CD1c-positive myeloid dendritic cell (primary cell): ENCODE measurements around the gene MAMSTR.
"Not testable (repeated sequence)": the region's sequence is repeated elsewhere in the genome, so short reads cannot be mapped to it uniquely, and the experiment has no call there.

Experiments
- DNase-seq: peaks from one replicate; pipeline ENCODE4 v3.0.0-alpha.2; 2016; ENCODE audit errors: extremely low spot score

MAMSTR gene

DNA sequence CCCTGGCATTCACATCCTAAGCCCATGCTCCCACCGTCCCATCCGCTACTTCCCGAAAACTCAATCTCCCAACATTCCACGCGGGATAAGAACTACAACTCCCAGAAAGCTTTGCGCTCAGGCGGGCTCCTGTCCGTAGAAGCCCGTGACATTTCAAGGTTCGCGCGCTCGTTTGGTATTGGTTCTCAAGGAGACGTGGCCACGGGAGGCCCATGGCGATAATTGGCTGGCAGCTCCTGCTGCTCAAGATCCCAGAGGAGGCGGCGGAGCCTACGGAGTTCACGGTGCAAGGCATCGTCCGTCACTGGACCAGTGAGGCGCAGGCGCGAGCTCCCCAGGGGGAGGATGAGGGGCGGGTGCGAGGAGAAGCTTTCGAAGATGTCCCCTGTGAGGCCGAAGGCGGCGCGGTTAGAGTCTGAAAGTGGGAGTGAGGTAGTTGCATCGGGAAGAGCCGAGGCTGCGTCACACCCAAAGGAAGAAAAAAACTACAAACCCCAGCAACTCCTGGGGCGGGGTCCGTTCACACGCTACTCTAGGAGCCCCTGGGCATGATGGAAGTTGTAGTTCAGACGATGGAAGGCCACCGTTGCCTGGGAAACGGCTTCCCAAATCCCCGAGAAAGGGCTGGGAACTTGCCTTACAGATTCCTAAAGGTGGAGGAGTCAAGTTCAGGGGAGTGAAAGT, 1.2 kb upstream of the MAMSTR start:
- peak; percentile 98 for DNase-seq

DNA sequence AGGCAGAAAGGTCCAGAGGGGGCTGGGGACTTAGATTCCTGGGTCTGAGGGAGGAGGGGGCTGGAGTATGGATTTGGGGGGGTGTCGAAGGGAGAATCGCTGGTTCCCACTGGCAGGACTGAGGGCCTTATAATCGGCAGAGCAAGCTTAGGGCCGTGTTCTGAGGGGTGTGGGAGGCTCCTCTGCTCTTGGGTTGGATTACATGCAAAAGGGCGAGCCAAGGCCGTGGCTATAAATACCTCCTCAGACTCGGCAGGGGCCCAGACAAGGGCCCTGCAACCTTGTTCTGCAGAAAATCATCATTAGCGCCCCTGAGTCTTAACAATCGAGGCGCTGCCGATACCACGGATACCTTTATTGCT, 707 bp upstream of the MAMSTR start:
- no peak for DNase-seq

DNA sequence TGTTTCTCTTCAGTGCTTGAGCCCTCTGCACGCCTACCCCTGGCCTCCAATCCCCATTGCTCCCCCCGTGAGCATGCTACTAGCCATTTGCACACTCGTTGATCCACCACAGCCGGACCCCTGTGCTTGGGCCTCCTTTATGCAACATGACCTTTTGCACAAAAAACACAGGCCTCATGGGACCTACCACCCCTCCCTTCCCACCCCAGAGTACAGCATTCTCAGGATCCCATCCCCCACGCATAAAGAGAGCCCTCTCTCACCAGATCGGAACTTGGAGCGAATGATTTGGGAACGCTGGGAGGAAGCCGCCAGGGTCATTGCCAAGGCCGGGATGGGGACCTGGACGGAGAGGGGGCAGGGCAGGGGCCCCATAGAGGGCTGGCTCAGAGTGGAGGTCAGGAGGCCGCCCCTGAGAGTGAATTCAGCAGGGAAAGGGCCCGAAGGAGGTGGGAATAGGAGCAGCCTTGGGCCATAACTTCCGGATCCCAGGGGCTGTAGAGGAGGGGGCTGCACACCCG, 754 bp downstream of the MAMSTR start:
- DNase-seq = no peak

DNA sequence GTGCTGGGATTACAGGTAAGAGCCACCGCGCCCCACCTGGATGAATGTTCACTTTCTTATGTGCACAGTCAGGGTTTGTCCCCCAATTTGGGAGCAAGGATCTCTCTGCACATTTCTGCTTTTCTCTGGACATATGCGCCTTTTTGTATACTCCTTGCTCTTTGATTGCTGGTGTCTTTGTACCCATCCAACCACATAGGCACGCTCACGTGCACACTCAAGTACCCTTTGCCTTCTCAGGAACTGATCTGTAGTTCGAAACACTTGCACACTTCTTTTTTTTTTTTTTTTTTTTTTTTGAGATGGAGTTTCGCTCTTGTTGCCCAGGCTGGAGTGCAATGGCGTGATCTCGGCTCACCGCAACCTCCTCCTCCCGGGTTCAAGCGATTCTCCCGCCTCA, 1.4 kb downstream of the MAMSTR start:
- not testable (repeated sequence) for DNase-seq

DNA sequence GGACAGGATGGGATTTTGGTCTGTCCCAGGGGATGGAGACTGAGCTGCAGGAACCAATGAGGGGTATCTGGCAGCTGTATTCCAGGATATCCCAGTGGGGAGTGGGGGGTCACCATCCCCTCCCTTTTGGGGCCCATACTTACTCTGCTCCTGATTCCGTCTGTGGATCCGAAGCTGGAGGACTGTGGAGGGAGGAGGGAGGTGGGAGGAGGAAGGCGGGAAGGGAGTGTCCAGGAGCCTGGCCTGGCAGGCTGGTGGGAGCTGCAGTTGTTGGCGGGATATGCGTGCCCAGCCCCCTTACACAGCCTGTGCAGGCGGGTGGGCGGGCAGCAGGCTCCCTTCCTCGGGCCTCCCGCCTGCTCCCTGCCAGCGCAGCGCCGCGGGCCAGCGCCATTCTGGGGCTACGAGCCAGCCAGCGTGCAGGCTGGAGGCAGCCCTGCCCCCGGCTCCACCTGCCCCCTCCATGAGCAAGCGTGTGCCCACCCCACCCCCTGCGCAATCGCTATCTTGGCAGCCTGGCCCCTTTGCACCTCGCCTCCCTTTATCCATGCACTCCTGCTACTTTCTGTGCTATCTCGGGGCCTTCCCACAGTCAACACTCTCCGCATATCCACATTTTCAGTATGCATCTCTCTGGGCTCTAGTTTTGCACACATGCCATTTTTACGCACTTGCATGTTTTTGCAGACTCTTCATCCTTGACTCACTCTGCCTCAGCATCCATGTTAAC, 2.8 kb downstream of the MAMSTR start:
- no peak for DNase-seq

DNA sequence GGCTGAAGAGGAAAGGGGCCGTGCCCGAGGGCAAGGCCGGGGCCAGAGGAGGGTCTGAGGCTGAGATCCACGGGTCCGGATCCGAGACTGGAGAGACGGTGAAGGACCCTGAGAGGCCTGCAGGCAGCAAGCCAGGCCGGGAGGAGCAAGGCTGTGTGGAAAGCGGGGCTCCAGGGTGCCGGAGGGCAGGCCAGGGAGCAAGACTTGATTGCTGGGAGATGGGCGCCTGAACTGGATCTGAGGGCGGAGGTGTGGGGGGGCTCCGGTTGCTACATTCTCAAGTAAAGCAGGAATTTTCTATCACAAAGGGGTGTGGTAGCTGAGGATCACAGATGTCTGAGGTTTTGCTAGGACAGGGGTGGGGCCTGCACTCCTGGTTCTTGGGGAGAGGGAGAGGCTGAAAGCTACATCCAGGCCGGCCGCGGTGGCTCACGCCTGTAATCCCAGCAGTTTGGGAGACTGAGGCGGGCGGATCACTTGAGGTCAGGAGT, 3.8 kb downstream of the MAMSTR start:
- no peak for DNase-seq

DNA sequence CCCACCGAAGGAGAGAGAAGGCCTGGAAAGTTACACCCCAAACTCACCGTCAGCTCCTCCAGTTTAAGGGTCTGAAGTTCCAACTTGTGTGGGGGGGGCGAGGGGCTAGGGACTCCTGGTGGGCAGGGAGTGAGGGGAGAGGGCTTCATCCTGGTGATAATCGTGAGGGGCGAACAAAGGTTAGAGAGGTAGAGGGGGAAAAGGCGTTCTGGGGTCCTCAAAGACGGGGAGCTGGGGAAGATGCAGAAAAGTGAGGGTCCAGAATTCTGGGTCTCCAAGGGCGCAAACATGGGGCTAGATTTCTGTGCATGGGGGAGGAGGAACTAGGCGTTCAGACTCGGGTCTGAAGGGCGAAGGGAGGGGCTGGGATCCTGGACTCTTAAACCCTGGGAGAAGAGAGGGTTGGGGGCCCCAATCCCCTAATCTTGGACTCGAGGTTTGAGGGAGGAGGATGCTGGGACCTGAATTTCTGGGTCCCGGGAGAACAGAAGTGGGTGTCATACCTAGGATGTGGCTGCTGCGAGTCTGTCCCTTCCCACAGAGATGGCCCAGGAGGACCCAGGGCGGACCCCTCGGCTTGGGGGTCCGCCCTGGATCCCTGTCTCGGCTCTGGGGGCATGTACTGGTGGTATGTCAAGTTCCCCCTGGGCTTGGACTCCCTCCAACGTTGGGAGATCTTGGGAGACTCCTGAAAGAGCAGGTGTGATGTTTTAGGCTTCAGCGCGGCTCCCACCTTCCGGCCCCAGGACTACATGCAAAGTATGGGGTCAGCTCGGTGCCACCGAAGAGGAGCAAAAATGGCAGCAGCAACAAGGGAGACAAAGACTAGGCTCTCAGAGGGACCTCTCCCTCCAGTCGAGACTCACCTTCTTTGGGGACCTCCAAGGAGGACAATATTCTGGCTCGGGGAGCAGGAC, 4.5 kb downstream of the MAMSTR start:
- no peak for DNase-seq

DNA sequence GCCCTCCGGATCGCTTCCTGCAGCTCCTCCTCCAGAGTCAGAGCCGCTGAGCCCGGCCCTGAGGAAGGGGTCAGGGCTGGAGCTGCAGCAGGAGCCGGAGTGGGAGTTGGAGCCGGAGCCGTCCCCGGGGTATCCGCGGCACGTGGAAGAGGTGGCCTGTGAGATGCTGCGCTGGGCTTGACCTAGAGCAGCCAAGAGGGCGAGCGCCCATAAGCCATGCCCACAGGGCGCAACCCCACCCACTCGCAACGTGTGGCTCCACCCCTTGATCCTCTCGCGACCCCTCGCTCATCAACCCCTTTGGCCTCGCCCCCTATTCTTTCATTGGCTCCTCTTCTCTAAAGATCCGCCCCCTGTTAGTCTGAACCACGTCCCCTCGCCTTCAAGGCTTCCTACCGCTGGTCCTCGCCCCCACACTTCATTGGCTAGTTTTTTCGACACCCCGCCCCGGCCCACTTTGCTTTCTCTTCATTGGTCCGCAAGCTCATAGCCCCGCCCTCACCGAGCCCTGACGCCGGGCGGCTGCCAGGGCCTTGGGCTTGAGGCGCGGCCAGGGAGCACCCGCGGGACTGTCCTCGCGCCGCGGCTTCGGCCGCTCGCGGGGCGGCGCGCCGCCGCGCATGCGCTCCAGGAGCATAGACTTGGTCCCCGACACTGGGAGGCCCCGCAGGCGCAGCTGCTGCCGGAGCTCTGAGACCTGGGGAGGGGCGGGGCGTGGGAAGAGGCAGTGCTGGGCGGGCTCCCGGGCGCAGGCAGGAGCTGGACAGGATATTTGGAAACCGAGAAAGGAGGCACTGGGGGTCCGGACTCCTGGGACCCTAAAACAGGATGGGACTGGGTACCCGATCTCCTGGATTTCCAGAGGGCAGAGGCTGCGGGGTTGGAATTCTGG, 5.4 kb downstream of the MAMSTR start:
- peak; percentile 99 for DNase-seq

DNA sequence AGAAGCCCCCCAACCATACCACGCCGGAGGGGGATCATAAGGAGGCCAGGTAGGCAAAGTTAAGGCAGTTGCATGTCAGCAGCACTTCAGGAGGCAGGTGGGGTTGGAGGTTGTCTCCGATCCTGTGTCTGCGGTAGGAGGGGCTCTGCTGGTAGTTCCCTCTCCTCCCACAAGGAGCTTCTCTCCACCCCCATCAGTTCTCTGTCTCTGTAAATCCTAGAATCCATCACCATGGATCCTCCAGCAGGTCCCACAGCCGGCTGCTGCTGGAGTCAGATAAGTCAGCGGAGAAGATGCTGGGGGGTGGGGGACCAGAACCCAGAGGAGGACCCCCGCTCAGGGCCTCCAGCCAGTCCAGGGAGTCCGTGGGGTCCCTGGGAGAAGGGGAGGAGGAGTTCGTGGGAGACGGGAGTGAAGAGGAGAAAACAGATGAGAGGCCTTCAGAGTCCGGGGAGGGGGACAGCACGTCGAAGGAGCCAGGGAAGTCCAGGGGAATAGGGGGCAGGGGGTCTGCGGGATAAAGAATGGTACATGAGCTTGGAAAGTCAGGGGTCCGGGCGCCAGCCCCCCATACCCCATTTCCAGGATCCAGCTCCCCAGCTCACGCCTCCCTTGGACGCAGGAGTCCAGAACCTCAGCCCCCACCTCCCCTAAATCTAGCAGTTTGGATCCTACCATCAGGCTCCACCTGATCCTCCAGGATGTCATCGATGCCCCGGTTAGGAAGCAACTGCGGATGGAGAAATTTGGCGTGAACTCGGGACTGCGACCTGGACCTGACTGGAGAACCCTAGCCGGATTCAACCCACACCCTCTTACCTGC, 6.3 kb downstream of the MAMSTR start:
- DNase-seq = peak; percentile 12

DNA sequence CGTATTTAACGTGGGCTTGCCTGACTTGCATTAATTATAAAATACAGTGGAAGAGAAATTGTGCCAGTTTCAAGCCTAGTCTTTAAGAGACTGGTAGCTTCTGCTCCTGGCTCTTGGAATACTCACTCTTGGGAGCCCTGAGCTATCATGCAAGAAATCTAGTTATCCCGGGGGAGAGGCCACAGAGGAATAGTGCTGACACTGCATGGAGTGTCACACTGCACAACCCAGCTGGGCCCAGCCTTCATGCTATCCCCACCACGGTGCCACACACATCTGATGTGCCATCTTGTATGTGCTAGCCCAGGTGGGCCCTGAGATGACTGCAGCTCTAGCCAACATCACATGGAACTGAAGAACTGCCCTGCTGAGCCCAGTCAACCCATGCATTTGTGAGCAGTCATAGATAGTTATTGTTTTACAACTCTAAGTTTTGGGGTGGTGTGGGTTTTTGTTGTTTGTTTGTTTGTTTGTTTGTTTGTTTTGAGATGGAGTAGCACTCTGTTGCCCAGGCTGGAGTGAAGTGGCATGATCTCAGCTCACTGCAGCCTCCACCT, 8.3 kb downstream of the MAMSTR start:
- DNase-seq = no peak

DNA sequence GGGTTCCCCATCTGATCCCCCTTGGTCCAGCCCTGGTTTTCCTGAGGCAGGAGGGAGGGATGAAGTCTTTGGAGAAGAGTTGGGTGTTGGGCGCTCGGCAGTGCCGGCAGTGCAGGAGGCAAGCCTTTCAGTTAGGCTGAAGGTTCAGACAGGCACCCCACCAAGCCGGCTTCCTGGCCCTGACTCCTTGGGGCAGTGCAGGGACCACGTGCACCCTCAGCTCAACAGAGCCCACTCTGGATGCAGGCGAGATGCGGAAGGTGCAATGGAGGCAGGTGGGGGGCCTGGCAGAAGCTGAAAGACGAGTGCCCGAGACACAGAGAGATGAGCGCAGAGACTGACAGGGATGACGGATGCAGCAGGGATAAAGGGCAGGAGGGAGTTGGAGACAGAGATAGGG, 11.1 kb downstream of the MAMSTR start:
- no peak for DNase-seq

DNA sequence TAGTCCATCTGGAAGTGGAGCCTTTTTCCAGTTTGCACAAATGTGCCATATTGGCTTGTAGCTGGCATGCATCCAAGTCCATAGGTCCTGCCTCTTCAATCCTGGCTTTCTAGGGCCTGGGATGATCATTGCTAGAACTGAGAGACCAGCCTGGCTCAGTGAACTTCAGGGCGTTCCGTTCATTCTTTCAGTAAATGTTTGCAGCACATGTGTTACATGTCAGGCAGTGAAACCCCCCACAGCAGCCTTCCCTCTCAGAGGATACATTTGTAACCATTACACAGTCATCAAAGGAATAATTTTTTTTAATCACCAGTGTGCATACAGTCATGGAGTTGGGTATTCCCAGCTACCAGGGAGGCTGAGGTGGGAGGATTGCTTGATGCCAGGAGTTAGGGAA, 14.1 kb downstream of the MAMSTR start:
- no peak for DNase-seq

DNA sequence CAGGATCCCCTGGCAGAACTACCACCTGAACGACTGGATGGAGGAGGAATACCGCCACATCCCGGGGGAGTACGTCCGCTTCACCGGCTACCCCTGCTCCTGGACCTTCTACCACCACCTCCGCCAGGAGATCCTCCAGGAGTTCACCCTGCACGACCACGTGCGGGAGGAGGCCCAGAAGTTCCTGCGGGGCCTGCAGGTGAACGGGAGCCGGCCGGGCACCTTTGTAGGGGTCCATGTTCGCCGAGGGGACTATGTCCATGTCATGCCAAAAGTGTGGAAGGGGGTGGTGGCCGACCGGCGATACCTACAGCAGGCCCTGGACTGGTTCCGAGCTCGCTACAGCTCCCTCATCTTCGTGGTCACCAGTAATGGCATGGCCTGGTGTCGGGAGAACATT, 16.2 kb downstream of the MAMSTR start:
- DNase-seq = no peak

DNA sequence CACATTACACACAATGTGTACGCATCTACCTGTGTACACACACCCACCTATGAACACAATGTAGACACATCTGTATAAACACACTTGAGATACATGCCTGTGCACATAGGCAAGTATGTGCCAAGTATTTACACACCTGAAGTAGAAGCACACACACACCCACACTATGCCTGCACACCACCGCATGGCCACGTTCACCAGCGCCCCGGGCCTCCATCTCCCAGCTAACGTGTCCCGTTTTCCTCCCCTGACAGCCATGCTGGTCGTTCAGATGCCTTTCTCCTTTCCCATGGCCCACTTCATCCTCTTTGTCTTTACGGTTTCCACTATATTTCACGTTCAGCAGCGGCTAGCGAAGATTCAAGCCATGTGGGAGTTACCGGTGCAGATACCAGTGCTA, 16.8 kb downstream of the MAMSTR start:
- no peak for DNase-seq

DNA sequence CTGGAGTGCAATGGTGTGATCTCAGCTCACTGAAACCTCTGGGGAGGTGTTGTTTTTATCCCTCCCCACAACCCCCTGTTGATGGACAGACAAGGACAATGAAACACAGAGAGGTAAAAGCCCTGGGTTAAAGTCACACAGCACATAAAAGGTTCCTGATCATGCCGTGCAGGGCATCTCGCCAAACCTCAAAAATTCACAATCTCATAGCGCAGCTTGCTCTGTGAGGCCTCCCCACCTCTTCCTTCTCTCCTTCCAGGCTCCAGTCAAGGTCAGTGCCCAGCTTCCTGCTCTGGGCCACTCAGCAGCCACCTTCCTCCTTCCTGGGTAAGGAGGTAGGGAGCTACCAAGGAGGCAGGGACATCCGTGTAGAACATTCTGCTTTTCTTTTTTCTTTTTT, 21.5 kb downstream of the MAMSTR start:
- no peak for DNase-seq

DNA sequence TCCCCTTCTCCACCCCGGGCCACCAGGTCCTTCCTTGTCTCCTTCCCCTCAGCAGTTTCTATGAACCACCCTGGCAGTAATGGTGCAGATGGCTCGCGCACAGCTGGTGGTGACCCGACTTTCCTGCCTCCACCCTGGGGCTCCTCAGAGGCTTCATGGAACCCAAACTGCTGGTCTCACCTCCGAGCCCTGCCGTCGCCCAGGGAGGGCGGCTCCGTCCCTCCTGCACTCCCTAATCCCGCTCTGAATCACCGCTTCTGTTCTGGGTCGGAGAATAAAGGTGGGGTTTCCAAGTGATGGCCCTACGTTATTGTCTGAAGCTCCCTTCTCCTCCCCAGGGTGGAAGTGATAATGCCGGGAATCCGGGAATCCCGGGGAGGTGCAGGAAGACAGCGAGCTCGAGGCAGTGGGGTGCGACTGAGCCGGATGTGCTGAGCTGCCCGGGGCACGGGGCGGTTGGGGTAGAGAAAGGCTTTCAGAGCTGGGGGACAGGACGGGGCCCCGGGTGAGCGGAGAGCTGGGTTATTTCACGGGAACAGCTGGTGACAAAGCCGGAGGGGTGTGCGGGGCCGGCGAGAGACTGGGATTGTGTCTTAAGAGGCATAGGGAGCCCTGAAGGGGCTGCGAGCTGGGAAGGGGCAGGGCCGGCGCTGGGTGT, 23.0 kb downstream of the MAMSTR start:
- DNase-seq = no peak

DNA sequence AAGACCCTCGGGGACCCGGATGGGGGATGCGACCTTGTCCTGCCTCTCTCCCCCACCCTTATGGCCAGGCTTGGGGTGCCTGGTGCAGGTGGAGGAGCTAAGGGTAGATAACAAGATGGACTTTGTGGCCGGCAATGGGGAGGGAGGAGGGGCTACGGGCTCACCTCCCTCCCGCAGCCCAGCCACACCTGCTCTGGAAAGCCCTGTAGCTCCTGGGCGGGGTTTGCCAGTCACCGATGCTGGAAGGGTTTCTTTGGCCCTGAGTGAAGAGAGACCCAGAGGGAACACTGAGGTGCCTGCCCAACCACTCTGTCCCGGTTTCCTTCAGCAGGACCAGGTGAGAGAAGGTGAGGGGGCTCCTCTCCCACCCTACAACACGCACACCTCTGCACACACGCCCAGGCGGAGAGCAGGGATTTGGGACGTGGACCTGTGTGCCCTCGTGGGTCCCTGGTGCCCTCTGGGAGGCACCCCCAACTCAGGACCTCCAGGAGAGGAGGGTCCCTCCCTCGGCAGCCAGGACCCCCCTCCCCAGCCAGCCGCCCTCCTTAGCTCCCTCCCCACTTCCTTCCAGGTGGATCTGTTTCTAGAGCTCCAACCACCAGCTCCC, 23.7 kb downstream of the MAMSTR start, which contains the start of gene FUT2:
Gene FUT2, plus strand, starts transcription at position 229 of the 610 bp plus-strand sequence. CDS start 6,986 bp downstream, outside the sequence.
- no peak for DNase-seq

DNA sequence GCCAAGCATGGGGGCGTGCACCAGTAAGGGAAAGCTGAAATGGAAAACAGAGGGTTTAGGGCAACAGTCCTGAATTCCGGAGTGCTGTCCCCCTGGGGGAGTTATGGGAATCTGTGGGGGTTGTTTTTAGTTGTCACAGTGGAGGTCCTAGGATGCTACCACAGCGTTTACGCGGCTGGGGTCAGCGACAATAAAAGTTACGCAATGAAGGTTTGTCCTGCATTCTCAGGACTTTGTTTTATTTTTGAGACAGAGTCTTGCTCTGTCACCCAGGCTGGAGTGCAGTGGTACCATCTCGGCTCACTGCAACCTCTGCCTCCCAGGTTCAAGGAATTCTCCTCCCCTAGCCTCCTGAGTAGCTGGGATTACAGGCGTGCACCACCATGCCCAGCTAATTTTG, 25.9 kb downstream of the MAMSTR start:
- DNase-seq = not testable (repeated sequence)

DNA sequence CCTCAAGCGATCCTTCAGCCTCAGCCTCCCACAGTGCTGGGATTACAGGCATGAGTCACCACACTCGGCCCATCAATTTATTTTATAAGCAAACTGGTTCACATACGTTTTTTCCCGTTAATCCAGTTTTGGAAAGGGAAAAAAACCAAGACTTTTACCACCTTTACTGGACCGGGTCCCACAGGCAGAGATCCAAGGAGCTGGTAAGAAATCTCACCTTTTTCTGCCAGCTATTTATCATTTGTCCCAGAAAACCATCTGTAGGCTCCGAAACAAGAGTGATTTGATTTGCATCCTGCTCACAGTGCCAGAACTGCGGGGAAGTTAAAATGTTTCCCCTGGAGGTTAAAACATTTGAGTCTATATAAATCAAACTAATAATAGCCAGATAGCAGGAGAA, 30.1 kb downstream of the MAMSTR start:
- no peak for DNase-seq
